OCI-LY7 (cell line): ENCODE data around the gene GTPBP4. TPM values are rescaled to one million over a fixed set of nuclear protein-coding genes. Genes with fewer than 3 reads are reported as not detected.

ENCODE experiments used
- BruUV-seq: library from RNA; stranded (reverse); fragments of 400-500 nt; replicated peaks from 2 replicates; lab custom pipeline; 2021; lab: Mats Ljungman, UMichigan
- CTCF ChIA-PET: fragments of 300-600 bp; sonication (Branson Sonifier 250); formaldehyde crosslinking; loops from one replicate; lab custom pipeline; 2022; ENCODE audit warnings: antibody characterized with exemption; ENCODE audit not compliant: unreplicated experiment; lab: Charles Lee
- POLR2A ChIA-PET: fragments of 300-600 bp; sonication (Branson Sonifier 250); formaldehyde crosslinking; loops from one replicate; lab custom pipeline; 2022; ENCODE audit warnings: antibody characterized with exemption; lab: Charles Lee
- DNase-seq: peaks from one replicate; pipeline ENCODE4 v3.0.0-alpha.2; 2015; ENCODE audit warnings: low spot score
- H2AFZ ChIP-seq: fragments of 200-600 bp; sonication (generic), shearing (Covaris generic); 2 replicates; pipeline ENCODE4 v1.6.1; 2014; ENCODE audit warnings: mild to moderate bottlenecking, antibody characterized with exemption, low read length, moderate library complexity
- H3K27ac ChIP-seq: fragments of 200-600 bp; sonication (generic); 2 replicates; pipeline ENCODE4 v1.5.1; 2014; ENCODE audit warnings: mixed run types, low read depth, mild to moderate bottlenecking, moderate library complexity, low read length, inconsistent platforms; ENCODE audit not compliant: poor library complexity, severe bottlenecking
- H3K36me3 ChIP-seq: fragments of 200-600 bp; sonication (generic); 2 replicates; pipeline ENCODE4 v1.6.1; 2014; ENCODE audit warnings: mild to moderate bottlenecking, antibody characterized with exemption, low read length, moderate library complexity, mixed read lengths; ENCODE audit not compliant: insufficient read depth
- H3K4me1 ChIP-seq: fragments of 200-600 bp; sonication (generic); 2 replicates; pipeline ENCODE4 v1.5.1; 2014; ENCODE audit warnings: mild to moderate bottlenecking, low read length; ENCODE audit not compliant: insufficient read depth, poor library complexity, severe bottlenecking
- H3K4me2 ChIP-seq: fragments of 200-600 bp; sonication (generic); 2 replicates; pipeline ENCODE4 v1.6.1; 2014; ENCODE audit warnings: mild to moderate bottlenecking, low read length
- H3K4me3 ChIP-seq: fragments of 200-600 bp; sonication (generic); 2 replicates; pipeline ENCODE4 v1.5.1; 2014; ENCODE audit warnings: mild to moderate bottlenecking, low read depth, low read length; ENCODE audit not compliant: poor library complexity, severe bottlenecking
- H3K79me2 ChIP-seq: fragments of 200-600 bp; sonication (generic); 2 replicates; pipeline ENCODE4 v1.6.1; 2016; ENCODE audit warnings: low read depth, mild to moderate bottlenecking, low read length, moderate library complexity, mixed read lengths; ENCODE audit not compliant: insufficient read depth
- H3K9me2 ChIP-seq: fragments of 200-600 bp; sonication (generic); 2 replicates; pipeline ENCODE4 v1.6.1; 2016; ENCODE audit warnings: mild to moderate bottlenecking, low read length, mixed read lengths; ENCODE audit not compliant: insufficient read depth
- H3K9me3 ChIP-seq: fragments of 200-600 bp; sonication (generic); 2 replicates; pipeline ENCODE4 v1.6.1; 2014; ENCODE audit warnings: mild to moderate bottlenecking, mixed run types, low read length, mixed read lengths
- H4K20me1 ChIP-seq: fragments of 200-600 bp; sonication (generic); 2 replicates; pipeline ENCODE4 v1.6.1; 2014; ENCODE audit warnings: mild to moderate bottlenecking, antibody characterized with exemption, low read length, moderate library complexity, mixed read lengths; ENCODE audit not compliant: insufficient read depth
- EZH2phosphoT487 ChIP-seq: fragments of 200-600 bp; sonication (generic); IDR thresholded peaks from 2 replicates; pipeline ENCODE4 v1.6.1; 2018; ENCODE audit warnings: low read depth, borderline replicate concordance, mild to moderate bottlenecking, mixed run types, antibody characterized with exemption, low read length, moderate library complexity, mixed read lengths
- intact Hi-C: fragments of 100-400 bp; cut with micrococcal nuclease; formaldehyde crosslinking; loops from one replicate; pipeline ENCODE4 v1.10.0; 2022; ENCODE audit not compliant: unreplicated experiment
- total RNA-seq, 2 experiments: library from RNA; depleted of rRNA in 1 of 2; stranded (reverse); fragments of >200 nt in 1 of 2; shearing (Covaris generic) in 1 of 2; gene quantifications; 2 replicates each; pipeline ENCODE4 v1.2.3, GENCODE V29; 2014 to 2022
- TF ChIP-seq, protein P1 (sequence below): fragments of 200-600 bp; sonication (generic); conservative IDR thresholded peaks from 2 replicates; pipeline ENCODE4 v1.5.1; 2014; ENCODE audit warnings: mild to moderate bottlenecking, antibody characterized with exemption, low read length, moderate library complexity, mixed read lengths

GTPBP4 gene
- total RNA-seq, 2 experiments from 2014 or later, result 61.0 to 108 TPM

DNA sequence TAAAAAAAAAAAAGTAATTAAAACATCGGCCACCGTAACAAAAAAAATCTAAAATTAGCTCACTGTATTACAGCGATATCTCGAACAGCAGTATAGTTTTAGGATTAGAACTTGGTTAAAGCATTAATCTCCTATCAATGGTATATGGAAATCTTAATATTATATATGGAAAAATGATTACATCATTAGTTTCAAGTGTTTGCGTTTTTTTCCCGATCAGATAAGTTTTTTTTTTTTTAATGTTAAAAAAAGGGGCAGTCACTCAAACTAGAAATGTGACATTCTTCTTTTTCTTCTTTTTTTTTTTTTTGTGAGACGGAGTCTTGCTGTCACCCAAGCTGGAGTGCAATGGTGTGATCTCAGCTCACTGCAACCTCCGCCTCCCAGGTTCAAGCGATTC lies 53.3 kb downstream of the GTPBP4 start:
- H3K9me3 ChIP-seq, result no peaks in the 10 kb centered on the region
- H3K27ac ChIP-seq, result no peak overlapping the region
- no TSS peak for BruUV-seq
- DNase-seq, result no peak
- H2AFZ ChIP-seq, result no peak overlapping the region
- ChIA-PET POLR2A (interaction anchor here (1.2 kb wide), 1 partner anchor 14 kb away, joined by 3 read pairs; the partner anchor contains the start of gene WDR37), CTCF (no interaction called here)
- TF ChIP-seq EZH2phosphoT487, result no peak
- TF ChIP-seq, protein P1, sequence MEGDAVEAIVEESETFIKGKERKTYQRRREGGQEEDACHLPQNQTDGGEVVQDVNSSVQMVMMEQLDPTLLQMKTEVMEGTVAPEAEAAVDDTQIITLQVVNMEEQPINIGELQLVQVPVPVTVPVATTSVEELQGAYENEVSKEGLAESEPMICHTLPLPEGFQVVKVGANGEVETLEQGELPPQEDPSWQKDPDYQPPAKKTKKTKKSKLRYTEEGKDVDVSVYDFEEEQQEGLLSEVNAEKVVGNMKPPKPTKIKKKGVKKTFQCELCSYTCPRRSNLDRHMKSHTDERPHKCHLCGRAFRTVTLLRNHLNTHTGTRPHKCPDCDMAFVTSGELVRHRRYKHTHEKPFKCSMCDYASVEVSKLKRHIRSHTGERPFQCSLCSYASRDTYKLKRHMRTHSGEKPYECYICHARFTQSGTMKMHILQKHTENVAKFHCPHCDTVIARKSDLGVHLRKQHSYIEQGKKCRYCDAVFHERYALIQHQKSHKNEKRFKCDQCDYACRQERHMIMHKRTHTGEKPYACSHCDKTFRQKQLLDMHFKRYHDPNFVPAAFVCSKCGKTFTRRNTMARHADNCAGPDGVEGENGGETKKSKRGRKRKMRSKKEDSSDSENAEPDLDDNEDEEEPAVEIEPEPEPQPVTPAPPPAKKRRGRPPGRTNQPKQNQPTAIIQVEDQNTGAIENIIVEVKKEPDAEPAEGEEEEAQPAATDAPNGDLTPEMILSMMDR, result no peak
- H4K20me1 ChIP-seq, result peaks cover 36% of the 10 kb centered on the region; the same call in 1 of the 2 replicates
- H3K36me3 ChIP-seq, result peaks cover 89% of the 10 kb centered on the region
- no peak overlapping the region for H3K4me2 ChIP-seq
- peaks cover 35% of the 10 kb centered on the region for H3K4me1 ChIP-seq
- no peak overlapping the region for H3K4me3 ChIP-seq
- peaks cover 48% of the 10 kb centered on the region for H3K79me2 ChIP-seq
- intact Hi-C loops, result no loop called here
- no peaks in the 10 kb centered on the region for H3K9me2 ChIP-seq

DNA sequence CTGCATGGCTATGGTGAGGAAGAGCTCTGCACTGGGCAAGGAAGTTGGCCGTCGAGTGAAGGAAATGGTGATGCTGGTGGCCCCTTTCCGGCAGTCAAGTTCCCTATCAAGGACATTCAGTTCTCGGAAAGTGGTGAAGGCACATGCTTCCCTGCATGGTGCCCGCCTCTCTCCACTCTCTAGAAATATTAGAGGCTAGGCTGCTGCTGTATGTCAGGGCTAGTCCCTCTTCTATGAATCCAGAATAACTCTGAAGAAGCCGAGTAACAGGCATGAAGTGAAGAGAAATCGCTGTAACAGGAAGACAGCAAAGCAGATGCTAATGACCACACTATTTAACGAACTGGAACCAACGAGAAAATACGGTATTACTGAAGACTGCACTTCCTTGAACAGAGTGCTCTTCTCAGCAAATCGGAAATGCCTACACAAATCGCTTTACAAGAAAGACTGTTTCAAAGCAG lies 55.3 kb downstream of the GTPBP4 start:
- Histone ChIP-seq H3K36me3 (peaks cover 77% of the 10 kb centered on the region), H3K4me1 (peaks cover 42% of the 10 kb centered on the region), H3K9me2 (no peaks in the 10 kb centered on the region), H3K79me2 (peaks cover 60% of the 10 kb centered on the region), H3K4me3 (peak overlapping the region; percentile 61), H4K20me1 (peaks cover 42% of the 10 kb centered on the region; the same call in 1 of the 2 replicates), H3K9me3 (no peaks in the 10 kb centered on the region), H2AFZ (no peak overlapping the region), H3K27ac (peak overlapping the region; percentile 82), H3K4me2 (peak overlapping the region; percentile 83)
- ChIA-PET POLR2A (interaction anchor here (0.6 to 2.1 kb wide), 5 partner anchors 10 to 900 kb away, joined by 3 to 12 read pairs (median 7); no protein-coding TSS in a partner anchor), CTCF (no interaction called here)
- BruUV-seq, result no TSS peak
- peak; percentile 80 for DNase-seq
- intact Hi-C loops, result loop anchor here (2.0 kb wide), 1 partner anchor 57 kb away; no protein-coding TSS in a partner anchor
- TF ChIP-seq, protein P1, result no peak
- no peak for TF ChIP-seq EZH2phosphoT487

DNA sequence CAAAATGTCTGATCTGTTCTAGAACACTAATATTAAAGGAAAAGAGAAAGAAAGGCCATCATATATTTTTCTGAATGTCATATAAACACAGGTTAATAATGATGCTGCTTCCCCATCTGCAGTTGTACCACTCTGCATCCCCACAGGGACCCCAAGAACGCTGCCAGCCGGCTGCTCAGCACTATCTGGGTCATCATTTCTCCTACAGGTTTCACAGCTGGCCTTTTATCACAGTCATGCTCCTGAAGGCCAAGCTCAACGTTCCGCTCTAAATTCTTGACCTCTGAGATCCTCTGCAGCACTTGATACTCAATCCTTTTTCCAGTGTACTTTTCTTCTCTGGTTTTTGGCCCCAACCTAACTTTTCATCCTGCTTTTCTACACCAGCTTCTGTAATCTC lies 55.9 kb downstream of the GTPBP4 start:
- peaks cover 60% of the 10 kb centered on the region for H3K79me2 ChIP-seq
- peaks cover 42% of the 10 kb centered on the region for H3K4me1 ChIP-seq
- no peak overlapping the region for H2AFZ ChIP-seq
- CTCF ChIA-PET, result no interaction called here
- intact Hi-C loops, result no loop called here
- no peak for TF ChIP-seq EZH2phosphoT487
- TF ChIP-seq, protein P1, result no peak
- H3K9me2 ChIP-seq, result no peaks in the 10 kb centered on the region
- H3K27ac ChIP-seq, result peak overlapping the region; percentile 82
- H3K4me2 ChIP-seq, result peak overlapping the region; percentile 83
- H3K36me3 ChIP-seq, result peaks cover 74% of the 10 kb centered on the region
- POLR2A ChIA-PET, result interaction anchor here (0.7 to 2.1 kb wide), 2 partner anchors 11 to 531 kb away, joined by 7 to 12 read pairs; no protein-coding TSS in a partner anchor
- no TSS peak for BruUV-seq
- peak overlapping the region; percentile 61 for H3K4me3 ChIP-seq
- peaks cover 42% of the 10 kb centered on the region; the same call in 1 of the 2 replicates for H4K20me1 ChIP-seq
- no peaks in the 10 kb centered on the region for H3K9me3 ChIP-seq
- no peak for DNase-seq
